NCI-H1694 (cell line): ENCODE data around the gene CORT.
A peak's percentile ranks its signal among the peaks of the same experiment; 100 is the strongest.
"Not testable (repeated sequence)": the region's sequence is repeated elsewhere in the genome, so short reads cannot be mapped to it uniquely, and the experiment has no call there.

Experiments
- DNase-seq: peaks from one replicate; lab custom pipeline; 2025; lab: John Stamatoyannopoulos, UW

CORT gene

DNA sequence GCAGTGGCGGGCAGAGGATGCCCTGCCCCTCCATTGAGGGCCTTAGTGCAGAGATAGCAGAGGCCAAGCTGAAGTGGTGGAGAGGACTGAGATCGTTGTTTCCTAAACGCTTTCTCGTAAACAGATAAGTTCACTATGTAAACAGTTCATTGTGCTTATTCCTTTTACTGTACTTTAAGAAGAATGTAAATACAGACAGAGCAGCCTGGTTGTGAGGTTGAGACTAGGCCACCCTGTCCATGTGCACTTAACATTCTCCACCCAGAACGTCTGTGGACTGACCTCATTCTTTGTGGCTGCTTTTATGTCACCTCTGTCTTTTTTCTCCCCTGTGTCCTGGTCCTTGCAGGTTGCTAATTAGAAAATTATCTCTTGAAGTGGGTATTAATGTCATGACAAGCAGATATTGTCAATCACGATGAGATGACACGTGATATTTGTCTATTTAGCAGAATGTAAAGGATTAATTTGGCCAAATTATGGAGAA lies 11.1 kb upstream of the CORT start:
- DNase-seq: no peak

DNA sequence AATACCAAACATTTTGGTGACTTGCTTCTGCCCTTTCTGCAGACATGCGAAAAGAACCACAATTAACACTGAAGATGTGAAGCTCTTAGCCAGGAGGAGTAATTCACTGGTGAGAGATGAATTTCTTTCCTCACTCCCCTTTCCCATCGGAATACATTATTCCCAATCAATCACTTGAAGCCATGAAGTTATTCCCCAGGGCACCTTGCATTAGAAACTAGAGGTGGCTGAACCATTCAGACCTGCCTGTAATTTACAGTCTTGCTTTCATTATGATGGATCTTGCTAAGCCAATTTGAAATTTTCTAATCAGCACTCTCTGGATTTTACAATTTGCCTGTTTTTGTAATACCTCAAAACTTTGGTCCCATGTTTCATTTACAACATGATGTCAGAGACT lies 9.5 kb upstream of the CORT start:
- DNase-seq: no peak

DNA sequence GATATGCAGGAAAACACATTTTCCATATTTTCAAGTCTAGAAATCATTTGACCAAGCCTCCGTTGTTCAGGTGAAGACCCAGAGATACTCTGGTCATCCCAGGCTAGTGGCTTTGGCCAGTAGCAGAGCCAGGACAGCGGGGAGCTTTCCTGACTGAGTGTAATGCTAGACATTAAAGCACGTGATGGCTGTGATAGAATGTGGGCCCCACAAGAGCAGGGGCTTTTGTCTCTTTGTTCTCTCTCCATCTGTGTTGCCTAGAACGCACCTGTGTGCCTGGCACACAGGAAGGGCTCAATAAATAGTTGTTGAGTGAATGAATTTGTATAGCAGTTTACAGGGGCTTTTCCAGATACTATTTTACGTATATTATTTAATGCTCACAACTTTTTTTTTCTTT lies 9.0 kb upstream of the CORT start:
- DNase-seq: no peak

DNA sequence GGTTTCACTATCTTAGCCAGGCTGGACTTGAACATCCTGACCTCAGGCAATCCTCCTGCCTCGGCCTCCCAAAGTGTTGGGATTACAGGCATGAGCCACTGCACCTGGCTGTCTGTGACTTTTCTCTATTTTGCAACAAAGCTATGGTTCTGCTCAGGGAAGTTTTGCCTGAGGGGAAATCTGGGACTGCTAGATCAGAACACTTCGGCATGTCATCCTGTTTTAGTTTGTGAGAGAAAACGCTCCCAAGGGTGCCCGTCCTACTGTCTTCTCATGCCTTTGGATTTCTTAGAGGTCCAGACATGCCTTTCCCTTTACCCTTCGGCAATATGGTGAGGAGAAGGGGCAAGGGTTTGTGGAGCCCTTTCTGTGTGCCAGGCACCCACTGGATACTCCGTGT lies 5.6 kb upstream of the CORT start:
- DNase-seq: no peak

DNA sequence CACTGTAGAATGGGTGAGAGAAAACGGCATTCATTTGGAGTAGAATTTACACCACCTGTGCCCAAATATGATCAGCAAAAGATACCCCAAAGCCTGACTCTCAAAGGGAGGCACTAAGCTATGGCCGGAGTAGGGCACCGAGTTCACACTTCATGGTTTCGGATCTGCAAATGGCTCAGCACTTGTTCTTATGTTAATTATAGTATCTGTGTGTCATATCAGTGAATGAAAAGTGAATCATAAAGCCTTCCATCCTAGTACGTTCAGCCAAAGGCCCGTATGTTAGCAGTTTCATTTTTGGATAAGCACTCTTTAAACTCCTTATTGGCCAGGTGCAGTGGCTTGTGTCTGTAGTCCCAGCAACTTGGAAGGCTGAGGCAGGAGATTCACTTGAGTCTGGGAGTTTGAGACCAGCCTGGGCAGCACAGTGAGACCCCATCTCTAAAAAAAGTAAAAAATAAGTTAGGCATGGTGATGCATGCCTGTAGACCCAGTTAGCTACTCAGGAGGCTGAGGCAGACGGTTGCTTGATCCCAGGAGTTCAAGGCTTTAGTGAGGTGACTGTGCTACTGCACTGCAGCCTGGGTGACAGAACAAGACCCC lies 4.9 kb upstream of the CORT start:
- no peak for DNase-seq

DNA sequence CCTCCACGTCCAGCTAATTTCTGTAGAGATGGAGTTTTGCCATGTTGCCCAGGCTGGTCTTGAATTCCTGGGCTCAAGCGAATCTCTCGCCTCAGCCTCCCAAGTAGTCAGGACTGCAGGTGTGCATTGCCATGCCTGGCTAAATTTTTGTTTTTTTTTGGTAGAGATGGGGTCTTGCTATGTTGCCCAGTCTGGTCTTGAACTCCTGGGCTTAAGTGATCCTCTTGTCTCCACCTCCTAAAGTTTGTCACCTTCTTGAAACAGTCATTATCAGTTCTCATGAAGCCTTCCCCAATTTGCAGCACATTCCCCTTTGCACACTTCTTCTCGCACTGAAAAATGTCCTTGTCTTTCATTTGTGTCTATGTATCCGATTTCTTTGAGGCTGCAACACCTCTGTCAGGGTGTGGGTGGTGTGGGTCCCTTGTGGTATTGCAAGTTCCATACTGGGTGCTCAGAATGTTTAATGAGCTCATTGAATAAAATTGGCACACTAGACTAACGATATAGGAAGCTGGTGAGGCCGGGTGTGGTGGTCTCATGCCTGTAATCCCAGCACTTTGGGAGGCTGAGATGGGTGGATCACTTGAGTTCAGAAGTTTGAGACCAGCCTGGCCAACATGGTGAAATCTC lies 2.9 kb upstream of the CORT start:
- no peak for DNase-seq

DNA sequence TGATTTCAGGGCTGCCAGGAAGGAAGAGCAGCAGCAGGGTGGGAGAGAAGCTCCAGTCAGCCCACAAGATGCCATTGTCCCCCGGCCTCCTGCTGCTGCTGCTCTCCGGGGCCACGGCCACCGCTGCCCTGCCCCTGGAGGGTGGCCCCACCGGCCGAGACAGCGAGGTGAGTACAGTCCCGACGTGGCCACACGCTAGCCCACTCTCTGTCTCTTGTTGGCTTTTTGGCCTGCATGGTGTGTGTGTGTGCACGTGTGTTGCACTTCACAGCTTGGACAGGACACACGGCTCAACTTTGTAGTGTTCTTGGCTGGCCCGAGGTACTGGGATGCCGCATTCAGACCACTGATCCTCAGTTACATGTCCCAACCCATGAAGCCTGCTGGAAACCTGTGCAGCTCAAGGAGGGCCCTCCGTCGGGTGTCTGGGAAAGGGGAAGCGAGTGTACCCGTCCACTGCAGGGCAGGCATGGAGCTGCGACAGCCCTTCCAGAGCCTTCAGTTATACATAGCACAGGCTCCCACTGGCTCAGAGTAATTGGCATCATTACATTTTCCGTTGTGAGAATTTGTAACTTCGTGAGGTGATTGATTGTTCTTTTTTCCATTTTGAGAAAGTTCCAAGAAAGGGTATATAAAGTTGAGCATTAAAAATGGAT lies 454 bp downstream of the CORT start:
- no peak for DNase-seq

DNA sequence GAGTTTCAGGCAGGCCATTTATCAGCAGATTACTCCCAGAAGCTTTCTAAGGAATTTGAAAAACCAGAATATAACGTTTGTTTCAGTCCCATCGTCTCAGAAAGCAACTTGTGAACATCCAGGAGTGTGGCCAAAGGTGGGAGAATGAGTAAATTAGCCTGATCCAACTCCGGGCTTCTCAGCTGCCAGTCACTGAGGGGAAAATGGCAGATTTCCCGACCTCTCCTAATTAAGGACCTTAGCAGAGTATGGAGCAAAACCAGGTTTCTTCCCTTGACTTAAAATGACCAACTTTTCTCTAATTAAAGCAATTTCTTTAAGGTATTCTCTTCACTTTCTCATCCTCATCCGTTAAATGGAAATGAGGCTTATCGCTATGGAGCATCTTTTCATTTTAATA lies 1.0 kb downstream of the CORT start:
- no peak for DNase-seq

DNA sequence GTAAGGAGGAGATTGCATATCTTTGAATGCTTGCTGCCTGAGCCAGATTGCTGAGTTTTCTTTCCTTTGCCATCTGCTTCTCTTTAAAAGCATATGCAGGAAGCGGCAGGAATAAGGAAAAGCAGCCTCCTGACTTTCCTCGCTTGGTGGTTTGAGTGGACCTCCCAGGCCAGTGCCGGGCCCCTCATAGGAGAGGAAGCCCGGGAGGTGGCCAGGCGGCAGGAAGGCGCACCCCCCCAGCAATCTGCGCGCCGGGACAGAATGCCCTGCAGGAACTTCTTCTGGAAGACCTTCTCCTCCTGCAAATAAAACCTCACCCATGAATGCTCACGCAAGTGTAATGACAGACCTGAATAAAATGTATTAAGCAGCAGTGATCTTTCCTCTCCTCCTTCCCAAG lies 1.5 kb downstream of the CORT start:
- no peak for DNase-seq

DNA sequence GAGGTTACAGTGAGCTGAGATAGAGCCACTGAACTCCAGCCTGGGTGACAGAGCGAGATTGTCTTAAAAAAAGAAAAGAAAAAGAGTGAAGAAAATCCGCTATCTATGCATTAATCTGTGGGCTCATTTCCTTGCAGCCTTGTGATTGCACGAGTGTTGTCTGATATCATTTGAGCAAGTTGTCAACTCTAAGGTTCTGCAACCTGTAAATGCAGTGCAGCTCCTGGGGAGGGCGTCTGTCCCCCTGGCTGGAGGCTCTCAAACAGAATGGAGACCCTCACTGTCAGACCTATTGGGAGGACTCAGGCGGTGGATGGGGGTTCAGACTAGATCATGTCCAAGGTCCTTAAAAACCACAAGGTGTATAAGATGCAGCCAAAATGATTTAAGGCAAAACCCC lies 6.2 kb downstream of the CORT start:
- DNase-seq: no peak

DNA sequence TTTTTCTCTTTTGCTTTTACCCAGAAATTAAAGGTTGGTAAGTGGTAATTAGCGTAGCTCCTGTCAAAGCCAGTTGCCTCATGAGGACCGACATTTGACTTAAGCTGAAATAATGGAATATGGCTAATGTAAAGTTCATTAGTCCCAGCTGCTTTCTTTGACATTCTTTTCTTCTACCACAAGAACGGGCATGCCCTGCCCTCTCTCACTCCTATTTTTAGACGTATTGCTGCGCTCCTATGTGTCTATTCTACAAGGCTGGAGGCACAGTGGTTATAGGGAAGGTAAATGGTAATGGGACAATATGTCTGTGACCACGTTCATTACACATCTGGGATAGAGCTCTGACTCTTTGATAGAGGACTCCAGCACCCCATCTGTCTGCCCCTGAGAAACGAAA lies 6.8 kb downstream of the CORT start:
- DNase-seq: no peak

DNA sequence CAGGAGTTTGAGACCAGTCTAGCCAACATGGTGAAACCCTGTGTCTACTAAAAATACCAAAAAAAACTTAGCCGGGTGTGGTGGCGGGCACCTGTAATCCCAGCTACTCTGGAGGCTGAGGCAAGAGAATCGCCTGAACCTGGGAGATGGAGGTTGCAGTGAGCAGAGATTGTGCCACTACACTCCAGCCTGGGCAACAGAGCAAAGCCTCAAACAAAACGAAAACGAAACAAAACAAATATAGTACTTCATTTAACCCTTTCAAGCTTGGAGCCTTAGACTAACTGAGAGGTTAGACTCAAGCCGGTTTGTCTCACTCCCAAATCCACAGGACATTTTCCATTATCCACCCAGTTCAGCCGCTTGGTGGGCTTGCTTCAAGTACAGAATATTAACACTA lies 7.6 kb downstream of the CORT start:
- DNase-seq: not testable (repeated sequence)

DNA sequence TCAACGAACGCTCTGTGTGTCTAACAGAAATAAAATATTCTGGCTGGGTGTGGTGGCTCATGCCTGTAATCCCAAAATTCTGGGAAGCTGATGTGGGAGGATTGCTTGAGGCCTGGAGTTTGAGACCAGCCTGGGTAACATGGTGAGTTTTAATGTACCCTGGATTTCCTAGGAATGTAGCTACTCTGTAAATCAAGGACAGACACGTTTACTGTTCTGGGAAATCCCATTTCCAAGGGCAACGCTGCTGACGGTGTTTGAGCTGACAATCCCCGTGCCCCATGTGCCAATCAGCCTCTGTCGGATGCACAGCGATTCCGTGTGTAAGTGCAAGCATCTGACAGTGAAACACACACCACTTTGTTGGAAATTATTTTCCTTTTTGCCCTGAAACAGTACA lies 8.0 kb downstream of the CORT start:
- DNase-seq: no peak

DNA sequence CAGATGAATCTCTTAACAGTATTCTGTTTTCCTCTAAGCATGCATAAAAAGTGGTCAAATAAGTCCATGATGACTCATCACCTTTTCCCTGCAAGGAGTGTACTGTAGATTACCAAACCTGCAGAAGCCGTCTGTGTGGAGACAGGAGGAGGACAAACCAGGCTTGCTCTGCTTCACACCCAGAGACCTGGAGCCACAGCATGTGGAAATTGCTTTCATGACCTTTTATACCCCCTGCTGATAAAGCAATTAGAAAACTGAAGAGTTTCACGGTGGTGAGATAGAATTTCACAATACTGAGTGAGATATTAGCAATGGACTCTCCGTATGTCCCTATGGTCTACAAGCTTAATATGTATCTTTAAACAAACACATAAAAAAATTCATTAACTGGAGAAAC lies 9.4 kb downstream of the CORT start:
- DNase-seq: no peak

DNA sequence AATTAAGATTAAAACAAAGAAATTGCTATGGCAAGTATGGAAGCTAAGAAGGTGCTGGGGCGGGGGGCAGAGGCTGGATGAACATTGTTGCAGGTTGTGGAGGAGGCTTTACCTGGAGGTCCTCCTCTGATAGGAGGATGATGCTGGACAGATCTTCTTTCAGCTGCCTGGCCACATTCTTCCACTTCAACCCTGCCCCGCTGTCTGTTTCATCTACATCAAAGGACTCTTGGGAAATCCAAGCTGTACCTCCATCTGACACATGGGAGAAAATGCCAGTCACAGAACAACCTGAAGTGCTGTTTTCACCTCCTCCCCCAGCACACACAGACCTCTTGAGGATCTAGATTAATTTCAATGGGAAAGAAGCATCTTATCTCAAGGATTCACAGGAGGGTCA lies 17.2 kb downstream of the CORT start:
- no peak for DNase-seq

DNA sequence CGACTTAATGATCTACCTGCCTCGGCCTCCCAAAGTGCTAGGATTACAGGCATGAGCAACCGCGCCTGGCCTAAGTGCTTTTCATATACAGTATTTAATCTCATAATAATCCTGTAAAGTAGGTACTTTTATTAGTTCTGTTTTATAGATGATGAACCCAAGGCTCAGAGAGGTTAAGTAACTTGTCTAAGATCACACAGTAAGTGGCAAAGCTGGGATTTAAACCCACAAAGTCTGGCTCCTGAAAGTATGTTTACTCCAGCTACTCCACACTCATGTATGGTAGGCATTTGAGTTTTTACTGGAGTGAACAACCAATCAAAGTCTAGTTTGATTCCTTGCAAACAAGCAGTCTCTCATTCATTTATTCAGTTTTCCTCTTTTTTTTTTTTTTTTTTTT lies 20.2 kb downstream of the CORT start:
- no peak for DNase-seq

DNA sequence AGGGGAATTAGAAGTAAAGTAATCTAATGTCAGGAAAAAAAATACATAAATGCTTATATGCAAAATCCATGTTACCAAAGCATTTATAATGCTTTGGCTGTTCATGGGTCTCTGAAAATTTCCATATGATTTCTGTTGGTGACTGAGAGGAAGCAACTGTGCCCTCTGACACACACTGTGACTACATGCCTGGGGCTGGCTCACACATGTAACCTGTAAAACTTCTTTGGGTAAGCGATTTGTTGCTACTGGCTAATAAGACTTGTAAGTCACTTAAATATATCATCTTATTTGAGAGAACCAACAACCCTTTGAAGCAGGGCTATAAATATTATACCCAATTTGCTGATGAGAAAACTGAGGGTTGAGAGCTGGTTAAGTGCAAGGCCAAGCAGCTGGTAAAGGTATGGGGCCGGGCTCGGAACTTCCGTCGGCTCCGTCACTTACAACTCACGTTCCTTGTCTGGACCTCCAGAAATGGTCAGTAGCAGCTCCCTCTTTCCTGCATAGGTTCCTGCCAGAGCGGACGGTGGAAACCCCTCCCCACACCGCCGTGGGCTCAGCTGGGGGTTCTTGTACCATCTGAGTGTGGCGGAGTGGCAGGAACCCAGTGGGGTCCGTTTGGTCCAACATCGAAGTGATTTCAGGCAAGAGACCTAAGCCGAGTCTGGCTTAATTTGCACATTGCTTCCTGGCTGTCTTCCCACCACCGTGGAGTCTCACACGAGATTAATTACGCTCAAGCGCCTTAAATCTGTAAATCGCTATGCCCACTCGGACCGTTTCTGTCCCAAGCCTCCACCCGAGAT lies 21.8 kb downstream of the CORT start:
- DNase-seq: no peak

DNA sequence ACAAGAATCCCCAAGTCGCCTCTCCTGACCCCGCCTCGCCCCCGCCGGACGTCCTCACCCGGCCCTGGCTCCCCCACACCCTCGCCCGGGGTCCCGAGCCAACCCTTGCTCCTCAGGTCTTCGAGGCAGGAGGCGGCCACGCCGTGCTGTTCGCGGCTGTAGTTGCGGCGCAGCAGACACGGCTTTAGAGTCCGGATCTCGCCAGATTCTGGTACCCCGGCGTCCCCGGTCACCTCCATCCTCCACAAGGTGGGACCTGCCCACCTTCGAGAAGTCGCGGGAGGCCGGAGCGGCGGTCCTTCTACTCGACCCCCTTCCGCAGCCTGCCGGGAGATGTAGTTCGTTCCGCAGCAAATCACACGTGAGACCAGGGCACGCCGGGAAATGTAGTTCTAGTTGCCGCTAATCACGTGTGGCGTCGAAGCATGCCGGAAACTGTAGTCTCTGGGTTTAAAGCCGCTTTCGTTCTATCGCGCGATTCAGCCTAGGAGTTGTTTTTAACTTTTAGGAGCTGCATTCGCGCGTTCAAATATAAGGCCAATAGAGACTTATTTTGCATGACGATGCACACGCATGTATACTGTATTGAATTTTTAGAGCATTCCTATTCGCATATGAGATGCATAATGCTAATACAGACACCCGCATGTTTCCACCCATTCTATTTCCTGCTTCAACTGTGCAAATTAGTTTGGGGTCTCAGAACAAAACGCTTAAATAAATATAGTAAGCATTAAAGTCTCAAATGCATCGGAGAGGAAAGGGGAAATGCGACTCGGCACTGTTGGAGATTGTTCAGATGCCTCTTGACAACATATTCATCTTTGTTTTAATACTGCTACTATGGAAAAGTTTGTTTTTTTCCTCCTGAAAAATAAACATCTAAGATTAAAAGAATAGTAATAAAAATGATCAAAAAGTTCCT lies 22.7 kb downstream of the CORT start, which contains the start of gene DFFA:
TSS of gene DFFA (minus strand) at position 310 of the 925 bp plus-strand sequence. CDS start at position 239, 71 bp downstream.
- peak; percentile 92 for DNase-seq

DNA sequence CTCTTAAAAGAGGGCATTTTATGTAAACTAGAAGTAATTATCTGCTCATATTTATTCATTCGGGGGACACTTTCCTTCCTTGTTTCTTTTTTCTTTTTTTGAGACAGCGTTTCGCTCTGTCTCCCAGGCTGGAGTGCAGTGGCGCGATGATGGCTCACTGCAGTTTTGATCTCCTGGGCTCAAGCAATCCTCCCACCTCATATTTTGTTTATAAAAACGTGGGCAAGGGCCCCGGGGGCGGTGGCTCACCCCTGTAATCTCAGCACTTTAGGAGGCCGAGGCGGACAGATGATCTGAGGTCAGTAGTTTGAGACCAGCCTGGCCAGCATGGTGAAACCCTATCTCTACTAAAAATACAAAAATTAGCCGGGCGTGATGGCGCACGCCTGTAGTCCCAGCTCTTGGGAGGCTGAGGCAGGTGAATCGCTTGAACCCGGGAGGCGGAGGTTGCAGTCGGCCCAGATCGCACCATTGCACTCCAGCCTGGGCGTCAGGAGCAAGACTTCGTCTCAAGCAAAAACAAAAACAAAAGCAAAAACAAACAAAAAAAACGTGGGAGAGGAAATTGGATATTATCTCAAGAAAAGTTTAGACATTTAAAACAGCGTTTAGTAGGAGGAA lies 23.4 kb downstream of the CORT start:
- DNase-seq: no peak

DNA sequence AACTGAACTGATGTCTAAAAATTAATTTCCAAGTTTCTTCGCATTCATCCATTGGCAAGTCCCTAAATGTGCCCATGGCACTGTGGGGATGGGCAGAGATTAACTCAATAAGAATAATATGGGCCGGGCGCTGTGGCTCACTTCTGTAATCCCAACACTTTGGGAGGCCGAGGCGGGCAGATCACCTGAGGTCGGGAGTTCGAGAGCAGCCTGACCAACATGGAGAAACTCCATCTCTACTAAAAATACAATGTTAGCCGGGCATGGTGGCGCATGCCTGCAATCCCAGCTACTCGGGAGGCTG lies 24.4 kb downstream of the CORT start:
- DNase-seq: not testable (repeated sequence)
